GM23248 (cell line): ENCODE measurements around the gene TBX2.

ENCODE experiments used
- EZH2 ChIP-seq: fragments of 200-600 bp; sonication (generic); IDR thresholded peaks from 2 replicates; pipeline ENCODE4 v1.6.1; 2018; ENCODE audit warnings: antibody characterized with exemption, mild to moderate bottlenecking; ENCODE audit not compliant: insufficient read depth, poor library complexity, severe bottlenecking
- EZH2phosphoT487 ChIP-seq: fragments of 200-600 bp; sonication (generic); IDR thresholded peaks from 2 replicates; pipeline ENCODE4 v1.6.1; 2018; ENCODE audit warnings: antibody characterized with exemption, moderate library complexity, mild to moderate bottlenecking, low read depth; ENCODE audit not compliant: insufficient read depth

DNA sequence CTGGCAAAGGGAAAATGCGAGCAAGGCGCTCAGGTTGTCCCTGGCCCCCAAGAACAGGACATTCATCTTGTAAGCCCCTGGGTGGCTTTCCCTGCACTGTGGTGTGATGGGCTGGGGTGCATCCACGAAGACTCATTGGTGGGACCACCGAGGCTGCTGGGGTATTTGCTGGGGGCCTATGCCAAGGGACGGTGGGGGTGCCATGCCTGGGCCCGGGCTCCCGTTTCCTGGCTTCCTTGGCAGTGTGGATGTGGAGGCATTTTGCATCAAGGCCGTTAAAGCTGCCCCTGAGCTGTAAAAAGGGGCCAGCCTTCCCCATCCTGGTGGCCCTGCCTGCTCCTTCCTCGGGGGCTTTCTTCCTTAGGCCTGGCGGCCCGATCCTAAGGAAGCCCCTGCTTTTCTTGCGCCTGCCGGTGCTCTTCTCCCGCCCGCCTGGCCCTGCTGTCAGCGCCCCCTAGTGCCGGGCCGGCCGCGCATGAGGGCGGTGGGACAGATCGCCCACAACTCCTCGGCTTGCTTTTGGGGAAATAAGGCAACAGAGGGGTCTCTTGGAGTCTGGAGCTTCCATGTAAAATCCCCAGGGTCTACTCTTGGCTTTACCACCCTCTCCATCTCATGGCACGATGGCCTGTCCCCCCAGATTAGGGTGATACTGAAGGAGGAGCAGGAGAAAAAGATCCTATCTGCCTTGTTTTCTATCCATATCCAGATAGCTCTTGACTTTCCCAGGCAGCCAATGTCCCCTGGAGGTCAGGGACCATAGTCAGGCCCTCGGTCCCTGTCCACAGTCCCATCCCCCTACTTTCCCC lies 9.8 kb upstream of the TBX2 start:
- no peak for TF ChIP-seq EZH2
- no peak for TF ChIP-seq EZH2phosphoT487
